Measurements from ENCODE around the gene DNAJC1. TPM values are rescaled to one million over a fixed set of nuclear protein-coding genes. Genes with fewer than 3 reads are reported as not detected.
A peak's percentile ranks its signal among the peaks of the same experiment; 100 is the strongest.

DNAJC1 gene
- total RNA-seq, 1 experiment from 2014 or later, result 13.2 TPM

DNA sequence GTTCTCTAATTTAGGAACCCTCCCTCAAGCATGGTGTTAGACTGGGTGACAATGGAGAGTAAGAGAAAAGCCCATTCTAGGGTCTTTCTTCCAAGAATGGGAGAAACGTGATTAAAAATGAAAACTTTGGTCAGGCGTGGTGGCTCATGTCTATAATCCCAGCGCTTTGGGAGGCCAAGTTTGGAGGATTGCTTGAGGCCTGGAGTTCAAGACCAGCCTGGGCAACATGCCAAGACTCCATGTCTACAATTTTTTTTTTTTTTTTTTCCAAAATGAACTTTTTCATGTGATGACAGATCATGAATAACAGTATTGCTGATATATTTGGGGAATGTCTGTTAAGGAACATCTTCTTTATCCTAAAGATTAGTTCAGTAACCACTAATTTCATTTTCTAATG lies 274.9 kb downstream of the DNAJC1 start:
- H3K27me3 Mint-ChIP-seq (ENCODE audit: low read depth), result no peaks in the 10 kb centered on the region
- H3K9me3 Mint-ChIP-seq, result no peaks in the 10 kb centered on the region
- peaks cover 48% of the 10 kb centered on the region for H3K4me1 Mint-ChIP-seq
- CTCF ChIA-PET, result no interaction called here
- peaks cover 7% of the 10 kb centered on the region for H3K36me3 Mint-ChIP-seq
- no peak for ATAC-seq
- no peak overlapping the region for H3K4me3 Mint-ChIP-seq
- 0 out of 2 replicates have a peak overlapping the region, but pooled peaks have one; percentile 19 for H3K27ac Mint-ChIP-seq
- POLR2A ChIA-PET, result no interaction called here
- TF ChIP-seq, protein P1, sequence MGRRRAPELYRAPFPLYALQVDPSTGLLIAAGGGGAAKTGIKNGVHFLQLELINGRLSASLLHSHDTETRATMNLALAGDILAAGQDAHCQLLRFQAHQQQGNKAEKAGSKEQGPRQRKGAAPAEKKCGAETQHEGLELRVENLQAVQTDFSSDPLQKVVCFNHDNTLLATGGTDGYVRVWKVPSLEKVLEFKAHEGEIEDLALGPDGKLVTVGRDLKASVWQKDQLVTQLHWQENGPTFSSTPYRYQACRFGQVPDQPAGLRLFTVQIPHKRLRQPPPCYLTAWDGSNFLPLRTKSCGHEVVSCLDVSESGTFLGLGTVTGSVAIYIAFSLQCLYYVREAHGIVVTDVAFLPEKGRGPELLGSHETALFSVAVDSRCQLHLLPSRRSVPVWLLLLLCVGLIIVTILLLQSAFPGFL (CRISPR knock-in tag; IDR thresholded peaks at IDR 0.05; ENCODE audit: borderline replicate concordance), result no peak
- TF ChIP-seq GABPB1 (CRISPR knock-in tag; IDR thresholded peaks at IDR 0.05) (no peak), SOX15 (CRISPR knock-in tag; IDR thresholded peaks at IDR 0.05) (no peak), ZNF232 (CRISPR knock-in tag; IDR thresholded peaks at IDR 0.05) (no peak), TEAD4 (CRISPR knock-in tag; IDR thresholded peaks at IDR 0.05) (no peak)
- TF ChIP-seq, protein P2, sequence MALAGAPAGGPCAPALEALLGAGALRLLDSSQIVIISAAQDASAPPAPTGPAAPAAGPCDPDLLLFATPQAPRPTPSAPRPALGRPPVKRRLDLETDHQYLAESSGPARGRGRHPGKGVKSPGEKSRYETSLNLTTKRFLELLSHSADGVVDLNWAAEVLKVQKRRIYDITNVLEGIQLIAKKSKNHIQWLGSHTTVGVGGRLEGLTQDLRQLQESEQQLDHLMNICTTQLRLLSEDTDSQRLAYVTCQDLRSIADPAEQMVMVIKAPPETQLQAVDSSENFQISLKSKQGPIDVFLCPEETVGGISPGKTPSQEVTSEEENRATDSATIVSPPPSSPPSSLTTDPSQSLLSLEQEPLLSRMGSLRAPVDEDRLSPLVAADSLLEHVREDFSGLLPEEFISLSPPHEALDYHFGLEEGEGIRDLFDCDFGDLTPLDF (CRISPR knock-in tag; IDR thresholded peaks at IDR 0.05), result no peak
- TF ChIP-seq, protein P3, sequence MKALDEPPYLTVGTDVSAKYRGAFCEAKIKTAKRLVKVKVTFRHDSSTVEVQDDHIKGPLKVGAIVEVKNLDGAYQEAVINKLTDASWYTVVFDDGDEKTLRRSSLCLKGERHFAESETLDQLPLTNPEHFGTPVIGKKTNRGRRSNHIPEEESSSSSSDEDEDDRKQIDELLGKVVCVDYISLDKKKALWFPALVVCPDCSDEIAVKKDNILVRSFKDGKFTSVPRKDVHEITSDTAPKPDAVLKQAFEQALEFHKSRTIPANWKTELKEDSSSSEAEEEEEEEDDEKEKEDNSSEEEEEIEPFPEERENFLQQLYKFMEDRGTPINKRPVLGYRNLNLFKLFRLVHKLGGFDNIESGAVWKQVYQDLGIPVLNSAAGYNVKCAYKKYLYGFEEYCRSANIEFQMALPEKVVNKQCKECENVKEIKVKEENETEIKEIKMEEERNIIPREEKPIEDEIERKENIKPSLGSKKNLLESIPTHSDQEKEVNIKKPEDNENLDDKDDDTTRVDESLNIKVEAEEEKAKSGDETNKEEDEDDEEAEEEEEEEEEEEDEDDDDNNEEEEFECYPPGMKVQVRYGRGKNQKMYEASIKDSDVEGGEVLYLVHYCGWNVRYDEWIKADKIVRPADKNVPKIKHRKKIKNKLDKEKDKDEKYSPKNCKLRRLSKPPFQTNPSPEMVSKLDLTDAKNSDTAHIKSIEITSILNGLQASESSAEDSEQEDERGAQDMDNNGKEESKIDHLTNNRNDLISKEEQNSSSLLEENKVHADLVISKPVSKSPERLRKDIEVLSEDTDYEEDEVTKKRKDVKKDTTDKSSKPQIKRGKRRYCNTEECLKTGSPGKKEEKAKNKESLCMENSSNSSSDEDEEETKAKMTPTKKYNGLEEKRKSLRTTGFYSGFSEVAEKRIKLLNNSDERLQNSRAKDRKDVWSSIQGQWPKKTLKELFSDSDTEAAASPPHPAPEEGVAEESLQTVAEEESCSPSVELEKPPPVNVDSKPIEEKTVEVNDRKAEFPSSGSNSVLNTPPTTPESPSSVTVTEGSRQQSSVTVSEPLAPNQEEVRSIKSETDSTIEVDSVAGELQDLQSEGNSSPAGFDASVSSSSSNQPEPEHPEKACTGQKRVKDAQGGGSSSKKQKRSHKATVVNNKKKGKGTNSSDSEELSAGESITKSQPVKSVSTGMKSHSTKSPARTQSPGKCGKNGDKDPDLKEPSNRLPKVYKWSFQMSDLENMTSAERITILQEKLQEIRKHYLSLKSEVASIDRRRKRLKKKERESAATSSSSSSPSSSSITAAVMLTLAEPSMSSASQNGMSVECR (CRISPR knock-in tag; IDR thresholded peaks at IDR 0.05; ENCODE audit: borderline replicate concordance), result no peak
- TF ChIP-seq, protein P4, sequence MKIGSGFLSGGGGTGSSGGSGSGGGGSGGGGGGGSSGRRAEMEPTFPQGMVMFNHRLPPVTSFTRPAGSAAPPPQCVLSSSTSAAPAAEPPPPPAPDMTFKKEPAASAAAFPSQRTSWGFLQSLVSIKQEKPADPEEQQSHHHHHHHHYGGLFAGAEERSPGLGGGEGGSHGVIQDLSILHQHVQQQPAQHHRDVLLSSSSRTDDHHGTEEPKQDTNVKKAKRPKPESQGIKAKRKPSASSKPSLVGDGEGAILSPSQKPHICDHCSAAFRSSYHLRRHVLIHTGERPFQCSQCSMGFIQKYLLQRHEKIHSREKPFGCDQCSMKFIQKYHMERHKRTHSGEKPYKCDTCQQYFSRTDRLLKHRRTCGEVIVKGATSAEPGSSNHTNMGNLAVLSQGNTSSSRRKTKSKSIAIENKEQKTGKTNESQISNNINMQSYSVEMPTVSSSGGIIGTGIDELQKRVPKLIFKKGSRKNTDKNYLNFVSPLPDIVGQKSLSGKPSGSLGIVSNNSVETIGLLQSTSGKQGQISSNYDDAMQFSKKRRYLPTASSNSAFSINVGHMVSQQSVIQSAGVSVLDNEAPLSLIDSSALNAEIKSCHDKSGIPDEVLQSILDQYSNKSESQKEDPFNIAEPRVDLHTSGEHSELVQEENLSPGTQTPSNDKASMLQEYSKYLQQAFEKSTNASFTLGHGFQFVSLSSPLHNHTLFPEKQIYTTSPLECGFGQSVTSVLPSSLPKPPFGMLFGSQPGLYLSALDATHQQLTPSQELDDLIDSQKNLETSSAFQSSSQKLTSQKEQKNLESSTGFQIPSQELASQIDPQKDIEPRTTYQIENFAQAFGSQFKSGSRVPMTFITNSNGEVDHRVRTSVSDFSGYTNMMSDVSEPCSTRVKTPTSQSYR (CRISPR knock-in tag; IDR thresholded peaks at IDR 0.05), result no peak
- TF ChIP-seq, protein P5, sequence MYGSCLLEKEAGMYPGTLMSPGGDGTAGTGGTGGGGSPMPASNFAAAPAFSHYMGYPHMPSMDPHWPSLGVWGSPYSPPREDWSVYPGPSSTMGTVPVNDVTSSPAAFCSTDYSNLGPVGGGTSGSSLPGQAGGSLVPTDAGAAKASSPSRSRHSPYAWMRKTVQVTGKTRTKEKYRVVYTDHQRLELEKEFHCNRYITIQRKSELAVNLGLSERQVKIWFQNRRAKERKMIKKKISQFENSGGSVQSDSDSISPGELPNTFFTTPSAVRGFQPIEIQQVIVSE (CRISPR knock-in tag; IDR thresholded peaks at IDR 0.05; ENCODE audit: borderline replicate concordance), result no peak
- TF ChIP-seq, protein P6, sequence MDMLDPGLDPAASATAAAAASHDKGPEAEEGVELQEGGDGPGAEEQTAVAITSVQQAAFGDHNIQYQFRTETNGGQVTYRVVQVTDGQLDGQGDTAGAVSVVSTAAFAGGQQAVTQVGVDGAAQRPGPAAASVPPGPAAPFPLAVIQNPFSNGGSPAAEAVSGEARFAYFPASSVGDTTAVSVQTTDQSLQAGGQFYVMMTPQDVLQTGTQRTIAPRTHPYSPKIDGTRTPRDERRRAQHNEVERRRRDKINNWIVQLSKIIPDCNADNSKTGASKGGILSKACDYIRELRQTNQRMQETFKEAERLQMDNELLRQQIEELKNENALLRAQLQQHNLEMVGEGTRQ (CRISPR knock-in tag; IDR thresholded peaks at IDR 0.05), result no peak
- TF ChIP-seq, protein P7, sequence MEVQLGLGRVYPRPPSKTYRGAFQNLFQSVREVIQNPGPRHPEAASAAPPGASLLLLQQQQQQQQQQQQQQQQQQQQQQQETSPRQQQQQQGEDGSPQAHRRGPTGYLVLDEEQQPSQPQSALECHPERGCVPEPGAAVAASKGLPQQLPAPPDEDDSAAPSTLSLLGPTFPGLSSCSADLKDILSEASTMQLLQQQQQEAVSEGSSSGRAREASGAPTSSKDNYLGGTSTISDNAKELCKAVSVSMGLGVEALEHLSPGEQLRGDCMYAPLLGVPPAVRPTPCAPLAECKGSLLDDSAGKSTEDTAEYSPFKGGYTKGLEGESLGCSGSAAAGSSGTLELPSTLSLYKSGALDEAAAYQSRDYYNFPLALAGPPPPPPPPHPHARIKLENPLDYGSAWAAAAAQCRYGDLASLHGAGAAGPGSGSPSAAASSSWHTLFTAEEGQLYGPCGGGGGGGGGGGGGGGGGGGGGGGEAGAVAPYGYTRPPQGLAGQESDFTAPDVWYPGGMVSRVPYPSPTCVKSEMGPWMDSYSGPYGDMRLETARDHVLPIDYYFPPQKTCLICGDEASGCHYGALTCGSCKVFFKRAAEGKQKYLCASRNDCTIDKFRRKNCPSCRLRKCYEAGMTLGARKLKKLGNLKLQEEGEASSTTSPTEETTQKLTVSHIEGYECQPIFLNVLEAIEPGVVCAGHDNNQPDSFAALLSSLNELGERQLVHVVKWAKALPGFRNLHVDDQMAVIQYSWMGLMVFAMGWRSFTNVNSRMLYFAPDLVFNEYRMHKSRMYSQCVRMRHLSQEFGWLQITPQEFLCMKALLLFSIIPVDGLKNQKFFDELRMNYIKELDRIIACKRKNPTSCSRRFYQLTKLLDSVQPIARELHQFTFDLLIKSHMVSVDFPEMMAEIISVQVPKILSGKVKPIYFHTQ (CRISPR knock-in tag; IDR thresholded peaks at IDR 0.05), result no peak
- DNase-seq (ENCODE audit: low spot score), result no peak

All from WTC11 (cell line).